HEK293 (cell line): Measurements from ENCODE around the gene MLLT6.

Experiments
- CTCF ChIA-PET: fragments of 350-600 bp; formaldehyde crosslinking; extraction: SDS; loops from one replicate; lab custom pipeline; 2021; ENCODE audit warnings: antibody characterized with exemption; lab: Yijun Ruan, JAX
- POLR2A ChIA-PET: fragments of 300-600 bp; formaldehyde crosslinking; extraction: SDS; loops from one replicate; lab custom pipeline; 2020; ENCODE audit warnings: antibody characterized with exemption, inconsistent platforms; lab: Yijun Ruan, JAX
- H3K27ac ChIP-seq: fragments of 200-500 bp; sonication (Bioruptor generic); 2 replicates; pipeline ENCODE4 v1.5.1; 2014; ENCODE audit warnings: low read depth, low read length, control low read depth, inconsistent platforms; ENCODE audit errors: extremely low read depth
- H3K36me3 ChIP-seq, 2 experiments: fragments of 200-500 bp in 1 of 2; sonication (Bioruptor generic) in 1 of 2; 1 replicate in 1 of 2; 2 replicates in 1 of 2; pipeline ENCODE4 v1.5.1; 2014 to 2017; ENCODE audit warnings: inconsistent platforms in 2 of 2, low read length in 2 of 2; ENCODE audit not compliant: control insufficient read depth in 2 of 2, insufficient read depth in 1 of 2
- H3K4me1 ChIP-seq: fragments of 200-500 bp; sonication (Bioruptor generic); 2 replicates; pipeline ENCODE4 v1.5.1; 2014; ENCODE audit warnings: mild to moderate bottlenecking, low read length, inconsistent platforms; ENCODE audit not compliant: control insufficient read depth, insufficient read depth
- H3K4me3 ChIP-seq: 2 replicates; pipeline ENCODE4 v1.5.1; 2011; ENCODE audit warnings: low read depth, mild to moderate bottlenecking, control low read depth, low read length, moderate library complexity
- H3K9me3 ChIP-seq: fragments of 200-500 bp; sonication (Bioruptor generic); 2 replicates; pipeline ENCODE4 v1.5.1; 2014; ENCODE audit warnings: low read depth, low read length, inconsistent platforms; ENCODE audit not compliant: control insufficient read depth, insufficient read depth
- BCL11A ChIP-seq: fragments of 450-650 bp; formaldehyde crosslinking; IDR thresholded peaks from 2 replicates; pipeline ENCODE4 v1.5.1; 2016; ENCODE audit warnings: low read depth, missing biosample characterization, missing genetic modification characterization
- HIC1 ChIP-seq: fragments of 450-650 bp; formaldehyde crosslinking; IDR thresholded peaks from 2 replicates; pipeline ENCODE4 v1.5.1; 2016; ENCODE audit warnings: missing biosample characterization, missing genetic modification characterization
- IKZF3 ChIP-seq: fragments of 450-650 bp; IDR thresholded peaks from 2 replicates; pipeline ENCODE4 v1.5.0; 2018; ENCODE audit warnings: missing biosample characterization, mild to moderate bottlenecking, missing genetic modification characterization, moderate library complexity
- KLF10 ChIP-seq: fragments of 450-650 bp; IDR thresholded peaks from 2 replicates; pipeline ENCODE4 v1.5.1; 2018; ENCODE audit warnings: missing biosample characterization, mild to moderate bottlenecking, missing genetic modification characterization
- TSHZ1 ChIP-seq: fragments of 450-650 bp; formaldehyde crosslinking; IDR thresholded peaks from 2 replicates; pipeline ENCODE4 v1.5.1; 2016; ENCODE audit warnings: missing biosample characterization, missing genetic modification characterization, borderline replicate concordance
- YY1 ChIP-seq: fragments of 450-650 bp; formaldehyde crosslinking; IDR thresholded peaks from 2 replicates; pipeline ENCODE4 v1.5.1; 2018; ENCODE audit warnings: missing biosample characterization, missing genetic modification characterization
- ZBTB1 ChIP-seq: fragments of 450-650 bp; formaldehyde crosslinking; IDR thresholded peaks from 2 replicates; pipeline ENCODE4 v1.5.1; 2016; ENCODE audit warnings: missing biosample characterization, missing genetic modification characterization
- ZBTB20 ChIP-seq: fragments of 450-650 bp; formaldehyde crosslinking; IDR thresholded peaks from 2 replicates; pipeline ENCODE4 v1.5.1; 2016; ENCODE audit warnings: missing biosample characterization, missing genetic modification characterization
- ZBTB48 ChIP-seq: fragments of 450-650 bp; formaldehyde crosslinking; IDR thresholded peaks from 2 replicates; pipeline ENCODE4 v1.5.1; 2016; ENCODE audit warnings: missing biosample characterization, missing genetic modification characterization
- ZEB2 ChIP-seq: fragments of 450-650 bp; formaldehyde crosslinking; IDR thresholded peaks from 2 replicates; pipeline ENCODE4 v1.5.1; 2016; ENCODE audit warnings: missing biosample characterization, missing genetic modification characterization
- ZFHX2 ChIP-seq: fragments of 450-650 bp; formaldehyde crosslinking; conservative IDR thresholded peaks from 2 replicates; pipeline ENCODE4 v1.5.1; 2016; ENCODE audit warnings: missing biosample characterization, missing genetic modification characterization
- ZFP37 ChIP-seq: fragments of 450-650 bp; formaldehyde crosslinking; IDR thresholded peaks from 2 replicates; pipeline ENCODE4 v1.5.1; 2016; ENCODE audit warnings: missing biosample characterization, missing genetic modification characterization
- ZNF202 ChIP-seq: fragments of 450-650 bp; formaldehyde crosslinking; IDR thresholded peaks from 2 replicates; pipeline ENCODE4 v1.5.1; 2016; ENCODE audit warnings: missing biosample characterization, missing genetic modification characterization, borderline replicate concordance
- ZNF24 ChIP-seq: fragments of 450-650 bp; formaldehyde crosslinking; IDR thresholded peaks from 2 replicates; pipeline ENCODE4 v1.5.1; 2016; ENCODE audit warnings: missing biosample characterization, missing genetic modification characterization
- ZNF311 ChIP-seq: fragments of 450-650 bp; formaldehyde crosslinking; IDR thresholded peaks from 2 replicates; pipeline ENCODE4 v1.5.1; 2017; ENCODE audit warnings: missing biosample characterization, missing genetic modification characterization, borderline replicate concordance
- ZNF366 ChIP-seq: fragments of 450-650 bp; formaldehyde crosslinking; conservative IDR thresholded peaks from 2 replicates; pipeline ENCODE4 v1.5.1; 2016; ENCODE audit warnings: missing biosample characterization, missing genetic modification characterization
- ZNF423 ChIP-seq: fragments of 450-650 bp; formaldehyde crosslinking; IDR thresholded peaks from 2 replicates; pipeline ENCODE4 v1.5.1; 2016; ENCODE audit warnings: missing biosample characterization, missing genetic modification characterization
- ZNF513 ChIP-seq: fragments of 450-650 bp; IDR thresholded peaks from 2 replicates; pipeline ENCODE4 v1.5.1; 2018; ENCODE audit warnings: missing biosample characterization, missing genetic modification characterization
- ZNF521 ChIP-seq: fragments of 450-650 bp; formaldehyde crosslinking; IDR thresholded peaks from 2 replicates; pipeline ENCODE4 v1.5.1; 2017; ENCODE audit warnings: missing biosample characterization, mild to moderate bottlenecking, missing genetic modification characterization
- ZNF544 ChIP-seq: fragments of 450-650 bp; formaldehyde crosslinking; IDR thresholded peaks from 2 replicates; pipeline ENCODE4 v1.5.0; 2017; ENCODE audit warnings: missing biosample characterization, missing genetic modification characterization
- ZNF549 ChIP-seq: fragments of 450-650 bp; IDR thresholded peaks from 2 replicates; pipeline ENCODE4 v1.5.1; 2018; ENCODE audit warnings: missing biosample characterization, missing genetic modification characterization, mild to moderate bottlenecking, inconsistent platforms, moderate library complexity
- ZNF555 ChIP-seq: fragments of 450-650 bp; formaldehyde crosslinking; conservative IDR thresholded peaks from 2 replicates; pipeline ENCODE4 v1.5.1; 2017; ENCODE audit warnings: missing biosample characterization, mild to moderate bottlenecking, missing genetic modification characterization, inconsistent platforms
- ZNF561 ChIP-seq: fragments of 450-650 bp; IDR thresholded peaks from 2 replicates; pipeline ENCODE4 v1.5.1; 2018; ENCODE audit warnings: missing biosample characterization, missing genetic modification characterization, borderline replicate concordance
- ZNF600 ChIP-seq: fragments of 450-650 bp; formaldehyde crosslinking; IDR thresholded peaks from 2 replicates; pipeline ENCODE4 v1.5.1; 2016; ENCODE audit warnings: missing biosample characterization, missing genetic modification characterization
- ZNF692 ChIP-seq: fragments of 450-650 bp; formaldehyde crosslinking; IDR thresholded peaks from 2 replicates; pipeline ENCODE4 v1.5.1; 2016; ENCODE audit warnings: missing biosample characterization, missing genetic modification characterization
- ZNF768 ChIP-seq: fragments of 450-650 bp; formaldehyde crosslinking; IDR thresholded peaks from 2 replicates; pipeline ENCODE4 v1.5.1; 2018; ENCODE audit warnings: missing biosample characterization, mild to moderate bottlenecking, missing genetic modification characterization
- ZNF785 ChIP-seq: fragments of 450-650 bp; formaldehyde crosslinking; IDR thresholded peaks from 2 replicates; pipeline ENCODE4 v1.5.1; 2016; ENCODE audit warnings: missing biosample characterization, missing genetic modification characterization
- ZNF792 ChIP-seq: fragments of 450-650 bp; formaldehyde crosslinking; IDR thresholded peaks from 2 replicates; pipeline ENCODE4 v1.5.1; 2016; ENCODE audit warnings: missing biosample characterization, missing genetic modification characterization
- ZXDB ChIP-seq: fragments of 450-650 bp; formaldehyde crosslinking; IDR thresholded peaks from 2 replicates; pipeline ENCODE4 v1.5.1; 2016; ENCODE audit warnings: missing biosample characterization, missing genetic modification characterization

MLLT6 gene

GRCh38 chr17:38704606-38705522 is at the start of gene MLLT6:
Gene MLLT6, plus strand, starts transcription at chr17:38705273. Its CDS starts 360 bp downstream, at chr17:38705633.
- H3K9me3 ChIP-seq = no peaks in the 10 kb centered on the region
- peak within 1 kb of the TSS; percentile 87 for H3K27ac ChIP-seq
- H3K4me1 ChIP-seq = peaks cover 10% of the 10 kb centered on the region
- H3K36me3 ChIP-seq = peaks cover 7 to 24% of the 10 kb centered on the region in 2 experiments; a peak in 2 of 3 replicates
- ChIA-PET POLR2A (interaction anchor here (1.0 to 3.6 kb wide), 8 partner anchors 11 to 448 kb away, joined by 3 to 20 read pairs (median 9); partner anchors contain the start of genes CISD3, EPOP and PSMB3), CTCF (interaction anchor here (0.5 to 1.8 kb wide), 7 partner anchors 26 to 835 kb away, joined by 3 to 6 read pairs (median 3); no protein-coding TSS in a partner anchor)
- peak within 1 kb of the TSS; percentile 60 for H3K4me3 ChIP-seq
- TF ChIP-seq ZNF561 (tag by site-specific recombination) (0 out of 2 replicates have a peak, but pooled peaks have one; percentile 15), ZNF311 (tag by site-specific recombination) (no peak), ZXDB (tag by site-specific recombination) (no peak), ZNF423 (no peak), ZNF366 (tag by site-specific recombination) (peak; percentile 62), ZNF202 (tag by site-specific recombination) (no peak), ZEB2 (tag by site-specific recombination) (peak; percentile 35; the same call in 1 of the 2 replicates), ZNF513 (tag by site-specific recombination) (peak; percentile 62), ZFP37 (tag by site-specific recombination) (no peak), ZBTB1 (no peak), ZNF24 (tag by site-specific recombination) (0 out of 2 replicates have a peak, but pooled peaks have one; percentile 36), BCL11A (tag by site-specific recombination) (no peak), TSHZ1 (tag by site-specific recombination) (no peak), ZNF549 (tag by site-specific recombination) (no peak), ZNF555 (tag by site-specific recombination) (no peak), HIC1 (tag by site-specific recombination) (no peak), ZNF521 (no peak), ZNF544 (tag by site-specific recombination) (no peak), ZNF785 (tag by site-specific recombination) (no peak), KLF10 (no peak; the same call in 1 of the 2 replicates), ZBTB48 (tag by site-specific recombination) (peak; percentile 39; the same call in 1 of the 2 replicates), YY1 (peak; percentile 29; the same call in 1 of the 2 replicates), ZNF600 (tag by site-specific recombination) (no peak), ZBTB20 (peak; percentile 85), ZNF692 (tag by site-specific recombination) (no peak), ZNF792 (tag by site-specific recombination) (no peak), ZFHX2 (tag by site-specific recombination) (peak; percentile 76), ZNF768 (tag by site-specific recombination) (no peak), IKZF3 (peak; percentile 36; the same call in 1 of the 2 replicates)
